ENCODE results near the gene NPM1.
A peak's percentile ranks its signal among the peaks of the same experiment; 100 is the strongest.

NPM1 gene

GRCh38 chr5:171436804-171437285 lies 49.2 kb downstream of the NPM1 start:
- Mint-ChIP-seq H3K27ac (no peak overlapping the region), H3K4me1 (ENCODE audit: low read depth) (no peaks in the 10 kb centered on the region), H3K9me3 (ENCODE audit: low read depth) (no peaks in the 10 kb centered on the region), H3K27me3 (no peaks in the 10 kb centered on the region), H3K36me3 (no peaks in the 10 kb centered on the region), H3K4me3 (no peak overlapping the region)

GRCh38 chr5:171437286-171437821 lies 49.7 kb downstream of the NPM1 start:
- Mint-ChIP-seq H3K27me3 (no peaks in the 10 kb centered on the region), H3K9me3 (ENCODE audit: low read depth) (no peaks in the 10 kb centered on the region), H3K4me1 (ENCODE audit: low read depth) (no peaks in the 10 kb centered on the region), H3K36me3 (no peaks in the 10 kb centered on the region), H3K27ac (no peak overlapping the region), H3K4me3 (no peak overlapping the region)

- no peaks in the 10 kb centered on the region for H3K36me3 Mint-ChIP-seq
- H3K4me3 Mint-ChIP-seq = no peak overlapping the region
- no peaks in the 10 kb centered on the region for H3K4me1 Mint-ChIP-seq (ENCODE audit: low read depth)
- H3K9me3 Mint-ChIP-seq (ENCODE audit: low read depth) = no peaks in the 10 kb centered on the region
- H3K27ac Mint-ChIP-seq = no peak overlapping the region
- no peaks in the 10 kb centered on the region for H3K27me3 Mint-ChIP-seq
Observed at GRCh38 chr5:171438738-171439137, 51.1 kb downstream of the NPM1 start.

GRCh38 chr5:171441246-171441791 lies 53.7 kb downstream of the NPM1 start:
- Mint-ChIP-seq H3K27me3 (no peaks in the 10 kb centered on the region), H3K4me1 (ENCODE audit: low read depth) (no peaks in the 10 kb centered on the region), H3K36me3 (no peaks in the 10 kb centered on the region), H3K9me3 (ENCODE audit: low read depth) (no peaks in the 10 kb centered on the region), H3K4me3 (no peak overlapping the region), H3K27ac (no peak overlapping the region)

GRCh38 chr5:171442287-171443042 lies 54.8 kb downstream of the NPM1 start:
- Mint-ChIP-seq H3K27ac (no peak overlapping the region), H3K36me3 (no peaks in the 10 kb centered on the region), H3K4me3 (no peak overlapping the region), H3K4me1 (ENCODE audit: low read depth) (no peaks in the 10 kb centered on the region), H3K27me3 (no peaks in the 10 kb centered on the region), H3K9me3 (ENCODE audit: low read depth) (no peaks in the 10 kb centered on the region)

GRCh38 chr5:171444582-171444981 lies 56.9 kb downstream of the NPM1 start:
- no peak overlapping the region for H3K4me3 Mint-ChIP-seq
- H3K27ac Mint-ChIP-seq = no peak overlapping the region
- no peaks in the 10 kb centered on the region for H3K36me3 Mint-ChIP-seq
- no peaks in the 10 kb centered on the region for H3K9me3 Mint-ChIP-seq (ENCODE audit: low read depth)
- no peaks in the 10 kb centered on the region for H3K4me1 Mint-ChIP-seq (ENCODE audit: low read depth)
- H3K27me3 Mint-ChIP-seq = peaks cover 8% of the 10 kb centered on the region

- no peak overlapping the region for H3K4me3 Mint-ChIP-seq
- H3K4me1 Mint-ChIP-seq (ENCODE audit: low read depth) = no peaks in the 10 kb centered on the region
- no peak overlapping the region for H3K27ac Mint-ChIP-seq
- H3K36me3 Mint-ChIP-seq = no peaks in the 10 kb centered on the region
- peaks cover 14% of the 10 kb centered on the region for H3K27me3 Mint-ChIP-seq
- no peaks in the 10 kb centered on the region for H3K9me3 Mint-ChIP-seq (ENCODE audit: low read depth)
Observed at GRCh38 chr5:171445644-171446516, 58.2 kb downstream of the NPM1 start.

- Mint-ChIP-seq H3K4me3 (no peak overlapping the region), H3K27ac (no peak overlapping the region), H3K36me3 (no peaks in the 10 kb centered on the region), H3K27me3 (peaks cover 17% of the 10 kb centered on the region), H3K9me3 (ENCODE audit: low read depth) (no peaks in the 10 kb centered on the region), H3K4me1 (ENCODE audit: low read depth) (peaks cover 6% of the 10 kb centered on the region)
Observed at GRCh38 chr5:171447226-171447625, 59.6 kb downstream of the NPM1 start.

- peaks cover 5% of the 10 kb centered on the region for H3K36me3 Mint-ChIP-seq
- no peak overlapping the region for H3K27ac Mint-ChIP-seq
- H3K27me3 Mint-ChIP-seq = peaks cover 26% of the 10 kb centered on the region
- H3K4me3 Mint-ChIP-seq = no peak overlapping the region
- no peaks in the 10 kb centered on the region for H3K9me3 Mint-ChIP-seq (ENCODE audit: low read depth)
- H3K4me1 Mint-ChIP-seq (ENCODE audit: low read depth) = peaks cover 6% of the 10 kb centered on the region
Observed at GRCh38 chr5:171449426-171449825, 61.8 kb downstream of the NPM1 start.

GRCh38 chr5:171450423-171451331 lies 63.0 kb downstream of the NPM1 start:
- Mint-ChIP-seq H3K27ac (no peak overlapping the region), H3K9me3 (ENCODE audit: low read depth) (no peaks in the 10 kb centered on the region), H3K36me3 (peaks cover 5% of the 10 kb centered on the region), H3K27me3 (peaks cover 26% of the 10 kb centered on the region), H3K4me1 (ENCODE audit: low read depth) (peaks cover 6% of the 10 kb centered on the region), H3K4me3 (peak overlapping the region; percentile 73)

- peaks cover 26% of the 10 kb centered on the region for H3K27me3 Mint-ChIP-seq
- peaks cover 6% of the 10 kb centered on the region for H3K4me1 Mint-ChIP-seq (ENCODE audit: low read depth)
- H3K9me3 Mint-ChIP-seq (ENCODE audit: low read depth) = no peaks in the 10 kb centered on the region
- H3K36me3 Mint-ChIP-seq = peaks cover 5% of the 10 kb centered on the region
- no peak overlapping the region for H3K27ac Mint-ChIP-seq
- H3K4me3 Mint-ChIP-seq = peak overlapping the region; percentile 73
Observed at GRCh38 chr5:171451421-171451820, 63.8 kb downstream of the NPM1 start.

- Mint-ChIP-seq H3K36me3 (peaks cover 5% of the 10 kb centered on the region), H3K9me3 (ENCODE audit: low read depth) (no peaks in the 10 kb centered on the region), H3K4me3 (no peak overlapping the region), H3K27ac (no peak overlapping the region), H3K4me1 (ENCODE audit: low read depth) (peaks cover 6% of the 10 kb centered on the region), H3K27me3 (peaks cover 26% of the 10 kb centered on the region)
Observed at GRCh38 chr5:171453056-171453725, 65.5 kb downstream of the NPM1 start.

GRCh38 chr5:171453988-171454387 lies 66.3 kb downstream of the NPM1 start:
- Mint-ChIP-seq H3K9me3 (ENCODE audit: low read depth) (no peaks in the 10 kb centered on the region), H3K36me3 (peaks cover 5% of the 10 kb centered on the region), H3K4me3 (no peak overlapping the region), H3K27me3 (peaks cover 20% of the 10 kb centered on the region), H3K27ac (no peak overlapping the region), H3K4me1 (ENCODE audit: low read depth) (peaks cover 6% of the 10 kb centered on the region)

GRCh38 chr5:171454549-171454948 lies 66.9 kb downstream of the NPM1 start:
- Mint-ChIP-seq H3K9me3 (ENCODE audit: low read depth) (no peaks in the 10 kb centered on the region), H3K27ac (no peak overlapping the region), H3K27me3 (peaks cover 18% of the 10 kb centered on the region), H3K36me3 (peaks cover 5% of the 10 kb centered on the region), H3K4me1 (ENCODE audit: low read depth) (peaks cover 6% of the 10 kb centered on the region), H3K4me3 (no peak overlapping the region)
